MM.1S (cell line): Measurements from ENCODE around the gene ERC2.

ENCODE experiments used
- DNase-seq: peaks from one replicate; pipeline ENCODE4 v3.0.0-alpha.2; 2015
- H2AFZ ChIP-seq: fragments of 300-600 bp; sonication (generic); 2 replicates; pipeline ENCODE4 v1.6.0; 2016; ENCODE audit warnings: antibody characterized with exemption, low read length
- H3F3A ChIP-seq: fragments of 300-600 bp; sonication (generic); 2 replicates; pipeline ENCODE4 v1.6.1; 2016; ENCODE audit warnings: mild to moderate bottlenecking, antibody characterized with exemption, low read length, moderate library complexity, mixed read lengths; ENCODE audit not compliant: insufficient read depth
- H3K27ac ChIP-seq: fragments of 300-600 bp; sonication (generic); 2 replicates; pipeline ENCODE4 v1.5.1; 2016; ENCODE audit warnings: mild to moderate bottlenecking, low read length
- H3K27me3 ChIP-seq: fragments of 300-600 bp; sonication (generic); replicated peaks from 2 replicates; pipeline ENCODE4 v1.6.0; 2016; ENCODE audit warnings: low read length; ENCODE audit not compliant: insufficient read depth
- H3K36me3 ChIP-seq: fragments of 300-600 bp; sonication (generic); replicated peaks from 2 replicates; pipeline ENCODE4 v1.6.1; 2016; ENCODE audit warnings: mild to moderate bottlenecking, low read length, mixed read lengths; ENCODE audit not compliant: insufficient read depth
- H3K4me1 ChIP-seq: fragments of 300-600 bp; sonication (generic); 2 replicates; pipeline ENCODE4 v1.6.1; 2016; ENCODE audit warnings: low read length, mixed read lengths
- H3K4me2 ChIP-seq: fragments of 300-600 bp; sonication (generic); 2 replicates; pipeline ENCODE4 v1.6.0; 2016; ENCODE audit warnings: low read depth, low read length
- H3K4me3 ChIP-seq: fragments of 300-600 bp; sonication (generic); 2 replicates; pipeline ENCODE4 v1.5.1; 2016; ENCODE audit warnings: low read length, mixed read lengths
- H3K79me2 ChIP-seq: fragments of 300-600 bp; sonication (generic); 2 replicates; pipeline ENCODE4 v1.6.1; 2016; ENCODE audit warnings: mixed run types, low read length, mixed read lengths
- H3K9ac ChIP-seq: fragments of 300-600 bp; sonication (generic); 2 replicates; pipeline ENCODE4 v1.6.1; 2016; ENCODE audit warnings: low read length, mixed read lengths
- H3K9me2 ChIP-seq: fragments of 300-600 bp; sonication (generic); replicated peaks from 2 replicates; pipeline ENCODE4 v1.6.1; 2016; ENCODE audit warnings: mild to moderate bottlenecking, low read length, mixed read lengths; ENCODE audit not compliant: insufficient read depth
- H3K9me3 ChIP-seq: fragments of 300-600 bp; sonication (generic); replicated peaks from 2 replicates; pipeline ENCODE4 v1.6.1; 2016; ENCODE audit warnings: mild to moderate bottlenecking, low read length, mixed read lengths; ENCODE audit not compliant: insufficient read depth
- H4K20me1 ChIP-seq: fragments of 300-600 bp; sonication (generic); 2 replicates; pipeline ENCODE4 v1.6.1; 2016; ENCODE audit warnings: mild to moderate bottlenecking, low read length, moderate library complexity, mixed read lengths; ENCODE audit not compliant: insufficient read depth
- EZH2 ChIP-seq: fragments of 300-600 bp; sonication (generic); optimal IDR thresholded peaks from 2 replicates; pipeline ENCODE3; 2017; ENCODE audit warnings: low read depth, mild to moderate bottlenecking, antibody characterized with exemption, low read length, mixed read lengths
- EZH2phosphoT487 ChIP-seq: fragments of 300-600 bp; sonication (generic); IDR thresholded peaks from 2 replicates; pipeline ENCODE4 v1.6.1; 2018; ENCODE audit warnings: antibody characterized with exemption, low read length
- TF ChIP-seq, protein P1 (sequence below): fragments of 300-600 bp; sonication (generic); IDR thresholded peaks from 2 replicates; pipeline ENCODE4 v1.5.1; 2016; ENCODE audit warnings: antibody characterized with exemption, low read length, mixed read lengths

ERC2 gene

GRCh38 chr3:55725681-55726500 lies 742.4 kb downstream of the ERC2 start:
- Histone ChIP-seq H4K20me1 (no peaks in the 10 kb centered on the region), H3K79me2 (no peaks in the 10 kb centered on the region), H3K4me3 (no peak overlapping the region), H3K27me3 (no peaks in the 10 kb centered on the region), H3K9me3 (no peaks in the 10 kb centered on the region), H3K4me1 (0 out of 2 replicates have a peak, but pooled peaks cover 4% of the 10 kb centered on the region), H3K36me3 (no peaks in the 10 kb centered on the region), H3K9me2 (no peaks in the 10 kb centered on the region), H3F3A (no peaks in the 10 kb centered on the region), H3K9ac (no peak overlapping the region), H3K27ac (no peak overlapping the region), H3K4me2 (no peak overlapping the region), H2AFZ (no peak overlapping the region)
- TF ChIP-seq EZH2phosphoT487 (no peak), EZH2 (no peak)
- TF ChIP-seq, protein P1, sequence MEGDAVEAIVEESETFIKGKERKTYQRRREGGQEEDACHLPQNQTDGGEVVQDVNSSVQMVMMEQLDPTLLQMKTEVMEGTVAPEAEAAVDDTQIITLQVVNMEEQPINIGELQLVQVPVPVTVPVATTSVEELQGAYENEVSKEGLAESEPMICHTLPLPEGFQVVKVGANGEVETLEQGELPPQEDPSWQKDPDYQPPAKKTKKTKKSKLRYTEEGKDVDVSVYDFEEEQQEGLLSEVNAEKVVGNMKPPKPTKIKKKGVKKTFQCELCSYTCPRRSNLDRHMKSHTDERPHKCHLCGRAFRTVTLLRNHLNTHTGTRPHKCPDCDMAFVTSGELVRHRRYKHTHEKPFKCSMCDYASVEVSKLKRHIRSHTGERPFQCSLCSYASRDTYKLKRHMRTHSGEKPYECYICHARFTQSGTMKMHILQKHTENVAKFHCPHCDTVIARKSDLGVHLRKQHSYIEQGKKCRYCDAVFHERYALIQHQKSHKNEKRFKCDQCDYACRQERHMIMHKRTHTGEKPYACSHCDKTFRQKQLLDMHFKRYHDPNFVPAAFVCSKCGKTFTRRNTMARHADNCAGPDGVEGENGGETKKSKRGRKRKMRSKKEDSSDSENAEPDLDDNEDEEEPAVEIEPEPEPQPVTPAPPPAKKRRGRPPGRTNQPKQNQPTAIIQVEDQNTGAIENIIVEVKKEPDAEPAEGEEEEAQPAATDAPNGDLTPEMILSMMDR = no peak
- DNase-seq = no peak

GRCh38 chr3:55724821-55725220 lies 743.4 kb downstream of the ERC2 start:
- H3K27ac ChIP-seq = no peak overlapping the region
- DNase-seq = no peak
- H3K9ac ChIP-seq = no peak overlapping the region
- H3F3A ChIP-seq = no peaks in the 10 kb centered on the region
- no peaks in the 10 kb centered on the region for H4K20me1 ChIP-seq
- H3K27me3 ChIP-seq = no peaks in the 10 kb centered on the region
- H3K9me2 ChIP-seq = no peaks in the 10 kb centered on the region
- no peak overlapping the region for H2AFZ ChIP-seq
- H3K4me2 ChIP-seq = no peak overlapping the region
- TF ChIP-seq EZH2phosphoT487 (no peak), EZH2 (no peak)
- TF ChIP-seq, protein P1 = no peak
- H3K4me3 ChIP-seq = no peak overlapping the region
- H3K79me2 ChIP-seq = no peaks in the 10 kb centered on the region
- no peaks in the 10 kb centered on the region for H3K9me3 ChIP-seq
- H3K36me3 ChIP-seq = no peaks in the 10 kb centered on the region
- H3K4me1 ChIP-seq = 0 out of 2 replicates have a peak, but pooled peaks cover 4% of the 10 kb centered on the region

DNA sequence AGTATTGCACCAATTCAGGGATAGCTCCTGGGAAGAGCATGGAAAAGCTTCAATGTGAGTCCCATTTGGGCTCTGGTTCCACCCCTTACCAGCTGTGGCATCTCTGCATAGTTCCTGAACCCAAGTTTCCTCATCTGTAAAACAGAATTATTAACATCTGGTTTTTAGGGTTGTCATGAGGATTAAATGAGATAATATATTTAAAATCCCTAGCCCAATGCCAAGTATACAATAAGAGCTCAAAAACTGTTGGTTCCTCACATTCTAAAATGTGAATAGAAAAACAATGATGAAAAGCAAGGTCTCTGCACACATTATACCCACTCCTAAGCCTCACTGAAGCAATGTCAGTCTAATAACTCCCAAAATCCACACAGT lies 743.9 kb downstream of the ERC2 start:
- no peaks in the 10 kb centered on the region for H3K9me2 ChIP-seq
- no peak for TF ChIP-seq EZH2phosphoT487
- TF ChIP-seq EZH2 = no peak
- TF ChIP-seq, protein P1 = no peak
- no peaks in the 10 kb centered on the region for H3K27me3 ChIP-seq
- H3F3A ChIP-seq = no peaks in the 10 kb centered on the region
- H3K9me3 ChIP-seq = no peaks in the 10 kb centered on the region
- 0 out of 2 replicates have a peak, but pooled peaks cover 4% of the 10 kb centered on the region for H3K4me1 ChIP-seq
- no peak for DNase-seq
- no peak overlapping the region for H3K9ac ChIP-seq
- no peaks in the 10 kb centered on the region for H3K79me2 ChIP-seq
- H3K4me2 ChIP-seq = no peak overlapping the region
- H3K4me3 ChIP-seq = no peak overlapping the region
- no peak overlapping the region for H2AFZ ChIP-seq
- no peaks in the 10 kb centered on the region for H4K20me1 ChIP-seq
- H3K36me3 ChIP-seq = no peaks in the 10 kb centered on the region
- H3K27ac ChIP-seq = no peak overlapping the region
